HPDE6-E6E7 (cell line): ENCODE measurements around the gene TMPRSS13.
"Not testable (repeated sequence)": the region's sequence is repeated elsewhere in the genome, so short reads cannot be mapped to it uniquely, and the experiment has no call there.

ENCODE experiments used
- DNase-seq: peaks from one replicate; pipeline ENCODE4 v3.0.0; 2011; ENCODE audit warnings: missing footprints; ENCODE audit errors: extremely low spot score

The TMPRSS13 gene

GRCh38 chr11:117930668-117931330, 1.6 kb upstream of the TMPRSS13 start:
- DNase-seq: no peak

- no peak for DNase-seq
These were observed 841 bp upstream of the TMPRSS13 start for GRCh38 chr11:117929916-117930570.

GRCh38 chr11:117928446-117929141, 608 bp downstream of the TMPRSS13 start:
- DNase-seq: peak; percentile 26

- DNase-seq: no peak
These were observed 1.3 kb downstream of the TMPRSS13 start for GRCh38 chr11:117927926-117928325.

GRCh38 chr11:117926166-117926565, 3.0 kb downstream of the TMPRSS13 start:
- not testable (repeated sequence) for DNase-seq

GRCh38 chr11:117925198-117925925, 3.8 kb downstream of the TMPRSS13 start:
- no peak for DNase-seq

- DNase-seq: no peak
These were observed 4.5 kb downstream of the TMPRSS13 start for GRCh38 chr11:117924631-117925170.

- no peak for DNase-seq
These were observed 5.4 kb downstream of the TMPRSS13 start for GRCh38 chr11:117923773-117924172.

GRCh38 chr11:117923275-117923674, 5.9 kb downstream of the TMPRSS13 start:
- no peak for DNase-seq

- DNase-seq: no peak
These were observed 7.3 kb downstream of the TMPRSS13 start for GRCh38 chr11:117921893-117922292.

GRCh38 chr11:117921456-117921855, 7.7 kb downstream of the TMPRSS13 start:
- DNase-seq: no peak

- no peak for DNase-seq
These were observed 9.4 kb downstream of the TMPRSS13 start for GRCh38 chr11:117919781-117920221.

GRCh38 chr11:117919341-117919740, 9.9 kb downstream of the TMPRSS13 start:
- no peak for DNase-seq

GRCh38 chr11:117918366-117919255, 10.6 kb downstream of the TMPRSS13 start:
- no peak for DNase-seq

GRCh38 chr11:117917591-117918151, 11.5 kb downstream of the TMPRSS13 start:
- DNase-seq: no peak

GRCh38 chr11:117916956-117917355, 12.2 kb downstream of the TMPRSS13 start:
- no peak for DNase-seq

GRCh38 chr11:117915672-117916235, 13.4 kb downstream of the TMPRSS13 start:
- no peak for DNase-seq

GRCh38 chr11:117914991-117915618, 14.1 kb downstream of the TMPRSS13 start:
- no peak for DNase-seq

GRCh38 chr11:117914398-117914761, 14.8 kb downstream of the TMPRSS13 start:
- DNase-seq: no peak
